CD4-positive, alpha-beta memory T cell (primary cell): ENCODE data around the gene PIRT. TPM values are rescaled to one million over a fixed set of nuclear protein-coding genes. Genes with fewer than 3 reads are reported as not detected.

ENCODE experiments used
- CTCF ChIA-PET: fragments of 350-600 bp; sonication (Branson Sonifier 250); formaldehyde crosslinking; loops from one replicate; lab custom pipeline; 2021; ENCODE audit warnings: inconsistent platforms; ENCODE audit not compliant: partially characterized antibody; lab: Charles Lee
- POLR2A ChIA-PET: fragments of 350-600 bp; sonication (Branson Sonifier 250); formaldehyde crosslinking; loops from one replicate; lab custom pipeline; 2021; ENCODE audit not compliant: partially characterized antibody; lab: Charles Lee
- DNase-seq, 5 donors: peaks; one replicate each; pipeline versions ENCODE4 v3.0.0 to v3.0.0-alpha.2; 2020 to 2022; ENCODE audit warnings: mixed read lengths in 1 of 5
- H3K27ac ChIP-seq: one replicate; pipeline ENCODE4 v1.7.0; 2013; ENCODE audit warnings: low read depth, low read length
- H3K27me3 ChIP-seq: 2 replicates; pipeline ENCODE4 v1.7.0; 2013; ENCODE audit warnings: mild to moderate bottlenecking, low read length, moderate library complexity; ENCODE audit not compliant: insufficient read depth
- H3K36me3 ChIP-seq: 2 replicates; pipeline ENCODE4 v1.7.0; 2013; ENCODE audit warnings: mild to moderate bottlenecking, low read length, moderate library complexity; ENCODE audit not compliant: insufficient read depth
- H3K4me1 ChIP-seq: 2 replicates; pipeline ENCODE4 v1.7.0; 2013; ENCODE audit warnings: mild to moderate bottlenecking, low read length, moderate library complexity; ENCODE audit not compliant: insufficient read depth
- H3K4me3 ChIP-seq, 2 donors: one replicate each; pipeline ENCODE4 v1.7.0; 2013; ENCODE audit warnings: low read length in 2 of 2, mild to moderate bottlenecking in 1 of 2
- H3K9me3 ChIP-seq, 2 donors: one replicate each; pipeline ENCODE4 v1.7.0; 2013; ENCODE audit warnings: low read length in 2 of 2, control low read depth in 1 of 2; ENCODE audit not compliant: control insufficient read depth in 1 of 2
- H3K27ac Mint-ChIP-seq, 7 donors: one replicate each; pipeline ENCODE4 v1.8.0; 2020 to 2021; ENCODE audit warnings: mixed read lengths in 7 of 7, mild to moderate bottlenecking in 6 of 7, inconsistent platforms in 3 of 7, moderate library complexity in 3 of 7
- H3K27me3 Mint-ChIP-seq, 2 donors: one replicate each; pipeline ENCODE4 v1.8.0; 2020 to 2021; ENCODE audit warnings: mixed read lengths in 2 of 2
- H3K36me3 Mint-ChIP-seq, 2 donors: one replicate each; pipeline ENCODE4 v1.8.0; 2020 to 2021; ENCODE audit warnings: mixed read lengths in 2 of 2, inconsistent platforms in 1 of 2, mild to moderate bottlenecking in 1 of 2
- H3K4me1 Mint-ChIP-seq, 4 donors: one replicate each; pipeline ENCODE4 v1.8.0; 2020 to 2021; ENCODE audit warnings: mixed read lengths in 4 of 4, mild to moderate bottlenecking in 1 of 4
- H3K4me3 Mint-ChIP-seq, 8 donors: one replicate each; pipeline ENCODE4 v1.8.0; 2020 to 2021; ENCODE audit warnings: mixed read lengths in 8 of 8, mild to moderate bottlenecking in 7 of 8, moderate library complexity in 6 of 8, inconsistent platforms in 3 of 8
- H3K9me3 Mint-ChIP-seq, 8 donors: one replicate each; pipeline ENCODE4 v1.8.0; 2020 to 2021; ENCODE audit warnings: mixed read lengths in 8 of 8, mild to moderate bottlenecking in 5 of 8, inconsistent platforms in 3 of 8, moderate library complexity in 1 of 8
- intact Hi-C: fragments of 100-400 bp; cut with micrococcal nuclease; formaldehyde crosslinking; loops from one replicate; pipeline ENCODE4 v1.15.1; 2023
- polyA plus RNA-seq, 2 donors: library from polyadenylated mRNA; unstranded; fragments of 300-500 nt; fragmentation: Illumina TruSeq; gene quantifications; one replicate each; pipeline ENCODE4 v1.2.3, GENCODE V29; 2021
- total RNA-seq, 2 experiments: library from RNA; stranded (reverse); gene quantifications; one replicate each; pipeline ENCODE4 v1.2.3, GENCODE V29; 2021

Gene PIRT
- total RNA-seq (not detected), polyA plus RNA-seq (not detected)

GRCh38 chr17:10837921-10838320, at the start of gene PIRT:
PIRT (minus strand) TSS chr17:10838087; CDS start chr17:10825645, 12,442 bp downstream.
- Mint-ChIP-seq H3K9me3 (no peaks in the 10 kb centered on the region), H3K4me1 (no peaks in the 10 kb centered on the region), H3K27me3 (no peaks in the 10 kb centered on the region), H3K27ac (no peak within 1 kb of the TSS), H3K36me3 (no peaks in the 10 kb centered on the region), H3K4me3 (no peak within 1 kb of the TSS)
- Histone ChIP-seq H3K27me3 (no peaks in the 10 kb centered on the region), H3K9me3 (no peaks in the 10 kb centered on the region), H3K36me3 (no peaks in the 10 kb centered on the region), H3K4me3 (no peak within 1 kb of the TSS), H3K4me1 (no peaks in the 10 kb centered on the region), H3K27ac (no peak within 1 kb of the TSS)
- CTCF ChIA-PET: interaction anchor here (1.0 to 1.6 kb wide), 2 partner anchors 10 to 206 kb away, joined by 4 to 9 read pairs; no protein-coding TSS in a partner anchor
- intact Hi-C loops: no loop called here
- DNase-seq: no peak
- POLR2A ChIA-PET: no interaction called here

GRCh38 chr17:10881959-10882358, 44.1 kb upstream of the PIRT start:
- peaks cover 0 to 4% (median 0%) of the 10 kb centered on the region in 8 donors for H3K9me3 Mint-ChIP-seq
- no peaks in the 10 kb centered on the region for H3K27me3 ChIP-seq
- no peaks in the 10 kb centered on the region for H3K36me3 Mint-ChIP-seq
- no peak overlapping the region for H3K4me3 ChIP-seq
- POLR2A ChIA-PET: no interaction called here
- no peak overlapping the region for H3K27ac ChIP-seq
- H3K4me1 Mint-ChIP-seq: no peaks in the 10 kb centered on the region
- no peaks in the 10 kb centered on the region for H3K4me1 ChIP-seq
- no peak for DNase-seq
- intact Hi-C loops: no loop called here
- H3K9me3 ChIP-seq: no peaks in the 10 kb centered on the region
- peaks cover 8% of the 10 kb centered on the region in 2 donors for H3K27me3 Mint-ChIP-seq
- no peaks in the 10 kb centered on the region for H3K36me3 ChIP-seq
- CTCF ChIA-PET: no interaction called here
- H3K27ac Mint-ChIP-seq: no peak overlapping the region
- no peak overlapping the region for H3K4me3 Mint-ChIP-seq

GRCh38 chr17:10879190-10879836, 41.4 kb upstream of the PIRT start:
- H3K36me3 ChIP-seq: no peaks in the 10 kb centered on the region
- no peaks in the 10 kb centered on the region for H3K4me1 Mint-ChIP-seq
- peaks cover 8 to 11% of the 10 kb centered on the region in 2 donors for H3K27me3 Mint-ChIP-seq
- H3K27me3 ChIP-seq: no peaks in the 10 kb centered on the region
- POLR2A ChIA-PET: no interaction called here
- no peaks in the 10 kb centered on the region for H3K4me1 ChIP-seq
- H3K36me3 Mint-ChIP-seq: no peaks in the 10 kb centered on the region
- intact Hi-C loops: no loop called here
- no peak for DNase-seq
- CTCF ChIA-PET: no interaction called here
- H3K9me3 ChIP-seq: no peaks in the 10 kb centered on the region
- H3K27ac Mint-ChIP-seq: no peak overlapping the region
- H3K9me3 Mint-ChIP-seq: peaks cover 0 to 2% (median 0%) of the 10 kb centered on the region in 8 donors
- H3K27ac ChIP-seq: no peak overlapping the region
- no peak overlapping the region for H3K4me3 ChIP-seq
- no peak overlapping the region for H3K4me3 Mint-ChIP-seq

- no peaks in the 10 kb centered on the region for H3K4me1 ChIP-seq
- no peak overlapping the region for H3K27ac ChIP-seq
- Mint-ChIP-seq H3K4me3 (no peak overlapping the region), H3K4me1 (no peaks in the 10 kb centered on the region), H3K36me3 (no peaks in the 10 kb centered on the region), H3K27ac (no peak overlapping the region), H3K9me3 (peaks cover 0 to 2% (median 0%) of the 10 kb centered on the region in 8 donors), H3K27me3 (peaks cover 15 to 17% of the 10 kb centered on the region in 2 donors)
- peak in 2 of 5 donors; percentile 2 to 4 for DNase-seq
- intact Hi-C loops: no loop called here
- CTCF ChIA-PET: interaction anchor here (1.0 to 1.2 kb wide), 2 partner anchors 9 to 229 kb away, joined by 3 to 4 read pairs; no protein-coding TSS in a partner anchor
- no peaks in the 10 kb centered on the region for H3K9me3 ChIP-seq
- H3K27me3 ChIP-seq: no peaks in the 10 kb centered on the region
- H3K36me3 ChIP-seq: no peaks in the 10 kb centered on the region
- POLR2A ChIA-PET: no interaction called here
- H3K4me3 ChIP-seq: no peak overlapping the region
Measured at GRCh38 chr17:10875984-10876555, 38.2 kb upstream of the PIRT start.

- H3K9me3 Mint-ChIP-seq: peaks cover 0 to 2% (median 0%) of the 10 kb centered on the region in 8 donors
- H3K4me3 Mint-ChIP-seq: no peak overlapping the region
- H3K27me3 ChIP-seq: no peaks in the 10 kb centered on the region
- no peaks in the 10 kb centered on the region for H3K4me1 ChIP-seq
- no peak overlapping the region for H3K27ac ChIP-seq
- ChIA-PET CTCF (interaction anchor here (0.9 to 1.4 kb wide), 4 partner anchors 9 to 258 kb away, joined by 3 to 4 read pairs (median 3); no protein-coding TSS in a partner anchor), POLR2A (no interaction called here)
- no peaks in the 10 kb centered on the region for H3K9me3 ChIP-seq
- H3K27me3 Mint-ChIP-seq: peaks cover 15 to 20% of the 10 kb centered on the region in 2 donors
- no peaks in the 10 kb centered on the region for H3K4me1 Mint-ChIP-seq
- no peak for DNase-seq
- H3K27ac Mint-ChIP-seq: no peak overlapping the region
- no peaks in the 10 kb centered on the region for H3K36me3 Mint-ChIP-seq
- no peaks in the 10 kb centered on the region for H3K36me3 ChIP-seq
- intact Hi-C loops: no loop called here
- H3K4me3 ChIP-seq: no peak overlapping the region
Measured at GRCh38 chr17:10875430-10875851, 37.6 kb upstream of the PIRT start.

- peaks cover 9 to 14% of the 10 kb centered on the region in 2 donors for H3K27me3 Mint-ChIP-seq
- ChIA-PET CTCF (no interaction called here), POLR2A (no interaction called here)
- peaks cover 0 to 11% (median 4%) of the 10 kb centered on the region in 8 donors for H3K9me3 Mint-ChIP-seq
- no peaks in the 10 kb centered on the region for H3K4me1 Mint-ChIP-seq
- no peaks in the 10 kb centered on the region for H3K36me3 ChIP-seq
- intact Hi-C loops: no loop called here
- no peak for DNase-seq
- H3K27ac ChIP-seq: no peak overlapping the region
- H3K27me3 ChIP-seq: no peaks in the 10 kb centered on the region
- H3K36me3 Mint-ChIP-seq: no peaks in the 10 kb centered on the region
- H3K4me3 ChIP-seq: no peak overlapping the region
- no peaks in the 10 kb centered on the region for H3K4me1 ChIP-seq
- no peaks in the 10 kb centered on the region for H3K9me3 ChIP-seq
- no peak overlapping the region for H3K27ac Mint-ChIP-seq
- no peak overlapping the region for H3K4me3 Mint-ChIP-seq
Measured at GRCh38 chr17:10871914-10872313, 34.0 kb upstream of the PIRT start.

- POLR2A ChIA-PET: no interaction called here
- no peaks in the 10 kb centered on the region for H3K4me1 ChIP-seq
- Mint-ChIP-seq H3K4me3 (no peak overlapping the region), H3K9me3 (peaks cover 2 to 11% (median 5%) of the 10 kb centered on the region in 8 donors), H3K36me3 (no peaks in the 10 kb centered on the region), H3K4me1 (no peaks in the 10 kb centered on the region), H3K27ac (no peak overlapping the region), H3K27me3 (peaks cover 9 to 14% of the 10 kb centered on the region in 2 donors)
- no peaks in the 10 kb centered on the region for H3K9me3 ChIP-seq
- H3K4me3 ChIP-seq: no peak overlapping the region
- no peak for DNase-seq
- no peaks in the 10 kb centered on the region for H3K27me3 ChIP-seq
- intact Hi-C loops: no loop called here
- CTCF ChIA-PET: no interaction called here
- no peak overlapping the region for H3K27ac ChIP-seq
- H3K36me3 ChIP-seq: no peaks in the 10 kb centered on the region
Measured at GRCh38 chr17:10870336-10871050, 32.6 kb upstream of the PIRT start.
